ENCODE results near the gene MRAP.
"Not testable (repeated sequence)": the region's sequence is repeated elsewhere in the genome, so short reads cannot be mapped to it uniquely, and the experiment has no call there.

- TF ChIP-seq POLR2A, CTCF, EP300 (IDR thresholded peaks at IDR 0.05): not testable (repeated sequence)
These were observed 39.9 kb upstream of the MRAP start for GRCh38 chr21:32258786-32259048.
